Trophoblast cell (in vitro differentiated cells and primary cell): ENCODE results near the gene DCC.

Experiments used
- DNase-seq, 2 donors: peaks; one replicate each; pipeline ENCODE4 v3.0.0-alpha.2; 2016
- H2AFZ ChIP-seq: 2 replicates; pipeline ENCODE4 v1.6.1; 2013; ENCODE audit warnings: low read length, moderate library complexity, mild to moderate bottlenecking; ENCODE audit not compliant: insufficient read depth, poor library complexity
- H2AK5ac ChIP-seq: 2 replicates; pipeline ENCODE4 v1.6.1; 2013; ENCODE audit warnings: mild to moderate bottlenecking, low read length
- H2BK120ac ChIP-seq: 2 replicates; pipeline ENCODE4 v1.6.1; 2013; ENCODE audit warnings: low read length, mild to moderate bottlenecking, moderate library complexity; ENCODE audit not compliant: insufficient read depth, poor library complexity
- H2BK12ac ChIP-seq: 2 replicates; pipeline ENCODE4 v1.6.1; 2013; ENCODE audit warnings: mild to moderate bottlenecking, low read length, moderate library complexity
- H2BK5ac ChIP-seq: 2 replicates; pipeline ENCODE4 v1.6.1; 2013; ENCODE audit warnings: low read length, low read depth, moderate library complexity, mild to moderate bottlenecking; ENCODE audit not compliant: poor library complexity
- H3K14ac ChIP-seq: 2 replicates; pipeline ENCODE4 v1.6.1; 2013; ENCODE audit warnings: mild to moderate bottlenecking, low read length
- H3K18ac ChIP-seq: 2 replicates; pipeline ENCODE4 v1.6.1; 2013; ENCODE audit warnings: mild to moderate bottlenecking, low read length
- H3K23ac ChIP-seq: 2 replicates; pipeline ENCODE4 v1.6.1; 2013; ENCODE audit warnings: low read length
- H3K27ac ChIP-seq: 2 replicates; pipeline ENCODE4 v1.5.1; 2013; ENCODE audit warnings: low read depth, mild to moderate bottlenecking, inconsistent platforms, low read length, moderate library complexity
- H3K27me3 ChIP-seq: 2 replicates; pipeline ENCODE4 v1.6.1; 2013; ENCODE audit warnings: inconsistent platforms, mild to moderate bottlenecking, low read length, moderate library complexity; ENCODE audit not compliant: insufficient read depth
- H3K36me3 ChIP-seq, 2 experiments: 1 replicate in 1 of 2; 2 replicates in 1 of 2; pipeline ENCODE4 v1.6.1; 2013; ENCODE audit warnings: low read length in 2 of 2, mild to moderate bottlenecking in 2 of 2, moderate library complexity in 1 of 2; ENCODE audit not compliant: insufficient read depth in 2 of 2, control insufficient read depth in 1 of 2
- H3K4ac ChIP-seq: 2 replicates; pipeline ENCODE4 v1.6.1; 2013; ENCODE audit warnings: low read depth, mild to moderate bottlenecking, low read length, moderate library complexity
- H3K4me1 ChIP-seq, 2 experiments: 1 replicate in 1 of 2; 2 replicates in 1 of 2; pipeline ENCODE4 v1.6.1; 2013; ENCODE audit warnings: low read length in 2 of 2, mild to moderate bottlenecking in 2 of 2, moderate library complexity in 1 of 2; ENCODE audit not compliant: insufficient read depth in 2 of 2, control insufficient read depth in 1 of 2
- H3K4me2 ChIP-seq: 2 replicates; pipeline ENCODE4 v1.6.1; 2013; ENCODE audit warnings: inconsistent platforms, mild to moderate bottlenecking, low read length, moderate library complexity
- H3K4me3 ChIP-seq: 2 replicates; pipeline ENCODE4 v1.5.1; 2013; ENCODE audit warnings: mild to moderate bottlenecking, low read depth, low read length, inconsistent platforms
- H3K79me1 ChIP-seq: one replicate; pipeline ENCODE4 v1.6.1; 2013; ENCODE audit warnings: low read length
- H3K79me2 ChIP-seq: 2 replicates; pipeline ENCODE4 v1.6.1; 2013; ENCODE audit warnings: low read length, mild to moderate bottlenecking; ENCODE audit not compliant: control insufficient read depth, insufficient read depth, poor library complexity
- H3K9ac ChIP-seq: 2 replicates; pipeline ENCODE4 v1.6.1; 2013; ENCODE audit warnings: mild to moderate bottlenecking, low read length
- H3K9me3 ChIP-seq: 2 replicates; pipeline ENCODE4 v1.6.1; 2013; ENCODE audit warnings: low read depth, mild to moderate bottlenecking, control low read depth, inconsistent platforms, low read length; ENCODE audit not compliant: insufficient read depth
- H4K12ac ChIP-seq: 2 replicates; pipeline ENCODE4 v1.6.1; 2013; ENCODE audit warnings: low read depth, mild to moderate bottlenecking, low read length, moderate library complexity
- H4K8ac ChIP-seq: 2 replicates; pipeline ENCODE4 v1.6.1; 2013; ENCODE audit warnings: low read depth, mild to moderate bottlenecking, low read length, moderate library complexity
- H4K91ac ChIP-seq: one replicate; pipeline ENCODE4 v1.6.1; 2013; ENCODE audit warnings: low read depth, mild to moderate bottlenecking, low read length, moderate library complexity
- WGBS: extraction: QIAGEN DNeasy Blood & Tissue Kit; methylation state at CpG from one replicate; pipeline ENCODE4 v1.1.7; 2013; ENCODE audit warnings: missing lambda C conversion rate; ENCODE audit not compliant: insufficient read length, insufficient coverage; ENCODE audit errors: extremely low coverage; 5-methylcytosine and 5-hydroxymethylcytosine counted together

The DCC gene

DNA sequence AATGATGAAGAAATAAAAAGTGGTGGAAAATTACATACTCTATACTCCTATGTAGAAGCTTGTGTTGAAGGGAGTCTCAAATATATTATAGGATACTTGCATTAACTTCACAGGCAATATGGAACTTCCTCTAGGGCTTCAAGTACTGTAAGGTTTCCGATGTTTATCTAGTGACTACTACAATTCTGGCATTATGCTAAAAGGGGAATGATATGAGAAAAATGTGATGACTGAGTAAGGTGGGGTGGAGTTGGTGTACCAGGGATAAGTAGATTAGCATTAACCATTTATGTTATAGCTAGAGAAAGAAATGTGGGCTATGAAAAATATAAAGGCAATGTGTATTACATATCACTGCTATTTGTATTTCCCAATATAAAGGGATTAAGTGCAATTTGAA lies 229.5 kb downstream of the DCC start:
- no peak overlapping the region for H3K9ac ChIP-seq
- H3K18ac ChIP-seq: no peak overlapping the region
- H3K23ac ChIP-seq: no peak overlapping the region
- no peak overlapping the region for H2AK5ac ChIP-seq
- H3K79me2 ChIP-seq: no peaks in the 10 kb centered on the region
- H3K9me3 ChIP-seq: no peaks in the 10 kb centered on the region
- no peak overlapping the region for H2BK12ac ChIP-seq
- no peak overlapping the region for H4K8ac ChIP-seq
- no peak overlapping the region for H2AFZ ChIP-seq
- no CpG with 5 or more reads among the region's 1 CpG for WGBS
- no peaks in the 10 kb centered on the region for H3K79me1 ChIP-seq
- no peak overlapping the region for H3K4me2 ChIP-seq
- H3K4ac ChIP-seq: no peak overlapping the region
- H2BK120ac ChIP-seq: no peak overlapping the region
- no peaks in the 10 kb centered on the region for H3K27me3 ChIP-seq
- H4K91ac ChIP-seq: no peak overlapping the region
- no peak overlapping the region for H4K12ac ChIP-seq
- H3K36me3 ChIP-seq: no peaks in the 10 kb centered on the region
- H2BK5ac ChIP-seq: no peak overlapping the region
- H3K27ac ChIP-seq: no peak overlapping the region
- peaks cover 3 to 5% of the 10 kb centered on the region in 2 experiments for H3K4me1 ChIP-seq
- H3K14ac ChIP-seq: no peak overlapping the region
- no peak overlapping the region for H3K4me3 ChIP-seq
- no peak for DNase-seq

GRCh38 chr18:52570975-52571374 lies 231.0 kb downstream of the DCC start:
- no peak overlapping the region for H3K23ac ChIP-seq
- H2AK5ac ChIP-seq: no peak overlapping the region
- no CpG with 5 or more reads among the region's 2 CpGs for WGBS
- H3K27me3 ChIP-seq: no peaks in the 10 kb centered on the region
- H4K8ac ChIP-seq: no peak overlapping the region
- no peak overlapping the region for H2BK120ac ChIP-seq
- no peak overlapping the region for H2AFZ ChIP-seq
- H3K36me3 ChIP-seq: no peaks in the 10 kb centered on the region
- H2BK5ac ChIP-seq: no peak overlapping the region
- no peak overlapping the region for H3K4me3 ChIP-seq
- no peak overlapping the region for H3K4me2 ChIP-seq
- no peak overlapping the region for H2BK12ac ChIP-seq
- H3K27ac ChIP-seq: no peak overlapping the region
- no peaks in the 10 kb centered on the region for H3K79me2 ChIP-seq
- no peaks in the 10 kb centered on the region for H3K79me1 ChIP-seq
- H3K9ac ChIP-seq: no peak overlapping the region
- H3K14ac ChIP-seq: no peak overlapping the region
- no peak overlapping the region for H4K12ac ChIP-seq
- no peak overlapping the region for H3K18ac ChIP-seq
- no peak overlapping the region for H3K4ac ChIP-seq
- no peak overlapping the region for H4K91ac ChIP-seq
- no peak for DNase-seq
- peaks cover 3 to 5% of the 10 kb centered on the region in 2 experiments for H3K4me1 ChIP-seq
- H3K9me3 ChIP-seq: no peaks in the 10 kb centered on the region

- Histone ChIP-seq H3K18ac (no peak overlapping the region), H3K4me2 (no peak overlapping the region), H3K4ac (no peak overlapping the region), H3K23ac (no peak overlapping the region), H3K36me3 (no peaks in the 10 kb centered on the region), H4K91ac (no peak overlapping the region), H2BK5ac (no peak overlapping the region), H3K14ac (no peak overlapping the region), H2AK5ac (no peak overlapping the region), H3K9ac (no peak overlapping the region), H3K27me3 (no peaks in the 10 kb centered on the region), H3K4me3 (no peak overlapping the region), H2BK12ac (no peak overlapping the region), H3K79me1 (no peaks in the 10 kb centered on the region), H3K9me3 (no peaks in the 10 kb centered on the region), H4K12ac (no peak overlapping the region), H3K27ac (no peak overlapping the region), H2AFZ (no peak overlapping the region), H2BK120ac (no peak overlapping the region), H3K79me2 (no peaks in the 10 kb centered on the region), H3K4me1 (peaks cover 3 to 5% of the 10 kb centered on the region in 2 experiments), H4K8ac (no peak overlapping the region)
- no peak for DNase-seq
- no CpG with 5 or more reads among the region's 13 CpGs for WGBS
Measured at GRCh38 chr18:52572036-52573000, 232.3 kb downstream of the DCC start.

GRCh38 chr18:52577795-52578194 lies 237.8 kb downstream of the DCC start:
- Histone ChIP-seq H2BK12ac (no peak overlapping the region), H4K12ac (no peak overlapping the region), H4K91ac (no peak overlapping the region), H2AFZ (no peak overlapping the region), H3K9me3 (no peaks in the 10 kb centered on the region), H3K4me1 (no peaks in the 10 kb centered on the region), H3K79me1 (no peaks in the 10 kb centered on the region), H3K4me2 (no peak overlapping the region), H3K18ac (no peak overlapping the region), H3K79me2 (no peaks in the 10 kb centered on the region), H2AK5ac (no peak overlapping the region), H2BK5ac (no peak overlapping the region), H3K36me3 (no peaks in the 10 kb centered on the region), H3K27me3 (no peaks in the 10 kb centered on the region), H4K8ac (no peak overlapping the region), H3K23ac (no peak overlapping the region), H2BK120ac (no peak overlapping the region), H3K9ac (no peak overlapping the region), H3K4ac (no peak overlapping the region), H3K27ac (no peak overlapping the region), H3K14ac (no peak overlapping the region), H3K4me3 (no peak overlapping the region)
- no peak for DNase-seq
- WGBS: no CpG with 5 or more reads among the region's 3 CpGs
